ENCODE measurements around the gene CYS1.

DNA sequence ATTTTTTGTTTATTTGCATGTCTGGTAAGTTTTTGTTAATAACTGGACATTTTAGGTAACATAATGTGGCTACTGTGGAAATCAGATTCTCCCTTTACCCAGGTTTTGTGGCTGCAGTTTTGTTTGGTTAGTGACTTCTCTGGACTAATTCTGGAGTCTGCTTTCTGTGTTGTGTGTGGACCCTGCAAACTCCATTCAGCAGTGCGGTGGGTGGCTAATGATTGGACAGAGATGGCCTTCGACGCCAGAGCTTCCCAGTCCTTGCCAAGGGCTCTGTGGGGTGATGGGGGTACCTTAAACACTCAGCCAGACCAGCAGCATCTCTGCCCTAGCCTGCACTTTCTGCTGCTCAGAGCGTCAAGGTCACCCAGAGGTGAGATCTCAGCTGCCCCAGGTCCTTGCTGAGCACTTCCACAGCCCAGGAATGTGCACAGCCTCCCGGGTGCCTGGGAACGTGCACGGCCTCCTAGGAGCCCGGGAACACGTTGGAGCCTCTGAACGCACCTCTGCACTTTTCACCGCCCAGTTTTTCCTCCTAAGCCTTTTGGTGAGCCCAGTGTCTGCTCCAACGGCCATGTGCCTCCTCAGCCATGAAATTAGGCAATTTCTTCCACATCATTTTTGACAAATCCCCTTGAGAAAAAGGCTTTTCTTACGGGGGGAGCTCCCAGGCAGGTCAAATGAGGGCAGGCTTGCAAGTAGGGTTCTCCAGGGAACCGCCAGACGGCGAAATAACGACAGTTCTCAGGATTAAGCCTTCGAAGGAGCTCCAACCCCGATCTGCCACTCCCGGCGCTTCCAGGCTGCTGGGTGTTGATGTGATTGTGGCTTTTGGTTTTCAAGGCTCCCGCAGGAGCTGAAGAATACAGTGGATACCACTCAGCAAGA, 72.0 kb downstream of the CYS1 start:
- TF ChIP-seq SUZ12 (IDR thresholded peaks at IDR 0.05; ENCODE audit: extremely low read depth, insufficient read depth, insufficient read length), result no peak
- TF ChIP-seq ZNF274 (IDR thresholded peaks at IDR 0.05; ENCODE audit: low read depth, low read length), result no peak

Data from NT2/D1 (cell line).